Stomach (tissue), 4 donors: ENCODE measurements around the gene IL22RA2.

Experiments
- CTCF ChIP-seq, 7 experiments: fragments of 450-650 bp in 4 of 7; fragments of 200-600 bp in 3 of 7; sonication (generic) in 3 of 7; IDR thresholded peaks; one replicate each; pipeline ENCODE4 v1.5.1; 2016 to 2019; ENCODE audit warnings: antibody characterized with exemption in 7 of 7, control low read depth in 2 of 7, mild to moderate bottlenecking in 1 of 7
- POLR2A ChIP-seq, 4 donors: fragments of 450-650 bp; IDR thresholded peaks; one replicate each; pipeline ENCODE4 v1.6.1; 2016; ENCODE audit warnings: antibody characterized with exemption in 4 of 4, control low read depth in 2 of 4, mild to moderate bottlenecking in 1 of 4, moderate library complexity in 1 of 4
- POLR2AphosphoS5 ChIP-seq, 3 donors: sonication (generic); formaldehyde crosslinking; IDR thresholded peaks; one replicate each; pipeline ENCODE4 v1.6.1; 2016; ENCODE audit warnings: antibody characterized with exemption in 3 of 3

- TF ChIP-seq CTCF (IDR thresholded peaks at IDR 0.05) (no peak), POLR2AphosphoS5 (IDR thresholded peaks at IDR 0.05) (no peak), POLR2A (IDR thresholded peaks at IDR 0.05) (no peak)
Measured at GRCh38 chr6:137095651-137096238, 77.7 kb downstream of the IL22RA2 start.
